Heart left ventricle (tissue), 16 donors: Measurements from ENCODE around the gene KLHL12. TPM values are rescaled to one million over a fixed set of nuclear protein-coding genes. Genes with fewer than 3 reads are reported as not detected.
"Not testable (repeated sequence)": the region's sequence is repeated elsewhere in the genome, so short reads cannot be mapped to it uniquely, and the experiment has no call there.

Experiments used
- ATAC-seq, 4 donors: fragments of 200-7000 bp; cut with Tn5 transposase; one replicate each; pipeline ENCODE4 v1.9.1; 2020 to 2022; ENCODE audit warnings: moderate library complexity in 4 of 4, mild to moderate bottlenecking in 3 of 4, moderate number of reproducible peaks in 1 of 4
- DNase-seq, 5 donors: peaks; one replicate each; pipeline ENCODE4 v3.0.0-alpha.2; 2020
- H3K27ac ChIP-seq, 12 donors: fragments of 200-600 bp; sonication (generic) in 4 of 12; one replicate each; pipeline versions ENCODE4 v1.5.0 to v1.8.0; 2016 to 2022; ENCODE audit warnings: mild to moderate bottlenecking in 2 of 12
- H3K27me3 ChIP-seq, 9 donors: fragments of 200-600 bp; sonication (generic) in 2 of 9; one replicate each; pipeline versions ENCODE4 v1.5.1 to v1.8.0; 2016 to 2022; ENCODE audit warnings: mild to moderate bottlenecking in 3 of 9
- H3K36me3 ChIP-seq, 9 donors: fragments of 200-600 bp; sonication (generic) in 2 of 9; one replicate each; pipeline versions ENCODE4 v1.5.0 to v1.8.0; 2018 to 2022; ENCODE audit warnings: mild to moderate bottlenecking in 2 of 9
- H3K4me1 ChIP-seq, 12 donors: fragments of 200-600 bp; sonication (generic) in 4 of 12; one replicate each; pipeline versions ENCODE4 v1.5.0 to v1.8.0; 2016 to 2022; ENCODE audit warnings: mild to moderate bottlenecking in 3 of 12
- H3K4me3 ChIP-seq, 12 donors: fragments of 200-600 bp; sonication (generic) in 4 of 12; one replicate each; pipeline versions ENCODE4 v1.5.0 to v1.8.0; 2017 to 2022; ENCODE audit warnings: mild to moderate bottlenecking in 9 of 12, moderate library complexity in 4 of 12
- H3K9me3 ChIP-seq, 12 donors: fragments of 200-600 bp; sonication (generic) in 4 of 12; one replicate each; pipeline versions ENCODE4 v1.5.0 to v1.8.0; 2016 to 2022; ENCODE audit warnings: mild to moderate bottlenecking in 1 of 12
- CTCF ChIP-seq, 12 donors: fragments of 200-600 bp; sonication (generic) in 4 of 12; IDR thresholded peaks; one replicate each; pipeline versions ENCODE4 v1.5.0 to v1.8.0; 2018 to 2022; ENCODE audit warnings: antibody characterized with exemption in 12 of 12, mild to moderate bottlenecking in 5 of 12
- POLR2A ChIP-seq, 2 donors: fragments of 450-650 bp; IDR thresholded peaks; one replicate each; pipeline ENCODE4 v1.6.1; 2017; ENCODE audit warnings: antibody characterized with exemption in 2 of 2, mild to moderate bottlenecking in 2 of 2, moderate library complexity in 2 of 2
- whole genome bisulfite sequencing, 4 donors: extraction: QIAGEN DNeasy Blood & Tissue Kit in 2 of 4; methylation state at CpG; one replicate each; pipeline versions ENCODE4 v1.1.5 to v1.1.7; 2013 to 2018; 5-methylcytosine and 5-hydroxymethylcytosine counted together
- intact Hi-C, 10 donors: fragments of 100-400 bp; cut with DNase I; formaldehyde crosslinking; loops; one replicate each; pipeline versions ENCODE4 v1.11.1 to v1.14.2; 2022
- polyA plus RNA-seq, 2 donors: library from polyadenylated mRNA; stranded (reverse); fragments of 200-250 nt; gene quantifications; one replicate each; pipeline ENCODE4 v1.2.3, GENCODE V29; 2013
- total RNA-seq, 9 donors: library from RNA; depleted of rRNA in 2 of 9; stranded (reverse); fragments of >200 nt in 2 of 9; fragmentation: NEBNext Ultra II Directional in 3 of 9; extraction: Animal tissue kit (Norgen Biotek cat#: 25700) in 3 of 9; gene quantifications; one replicate each; pipeline versions ENCODE4 v1.1.0 to v1.2.4, GENCODE V29; 2016 to 2023
- donor health status: ischemic (EF 13 %, LVEDD 7.1; RV severe dilation, severe dysfunction).
- donor health status: healthy with polysubstance abuse.
- donor health status: DM: no; HTN: yes; CAD: no.
- donor health status: DM: no; HTN: no; CAD: no.
- donor health status: ischemic (EF 25% LVEDD 6.9; RV normal size, moderate dysfunction).
- donor health status: ischemic (EF 25% LVEDD 5.7; RV mildly dilated, moderate dysfunction).
- donor health status: healthy.
- donor health status: DM: yes; HTN: yes; CAD: no.
- donor health status: ischemic (EF 35%, LVEDD 5.7; RV mildly dilated, moderate dysfunction).
- donor health status: nonischemic (EF 11% LVEDD 7.7; RV severe dilation, severe dysfunction).
- donor health status: DM: yes; HTN: yes; CAD: no.
- donor health status: PGD.
- donor health status: ischemic (EF 29% LVEDD 5.4; RV normal size, mild dysfunction).
- donor health status: nonischemic (EF 23%, LVEDD 6.1; RV moderate dilation, normal function).

Gene KLHL12
- total and polyA plus RNA-seq, 11 donors = 10.4 to 30.1 (median 18.8) TPM

- Histone ChIP-seq H3K27ac (no peak overlapping the region), H3K9me3 (no peaks in the 10 kb centered on the region), H3K36me3 (peaks cover 0 to 97% (median 92%) of the 10 kb centered on the region in 9 donors), H3K4me1 (no peaks in the 10 kb centered on the region), H3K4me3 (no peak overlapping the region), H3K27me3 (no peaks in the 10 kb centered on the region)
- TF ChIP-seq POLR2A (IDR thresholded peaks at IDR 0.05) (no peak), CTCF (IDR thresholded peaks at IDR 0.05) (no peak)
- WGBS, 4 donors = 94 to 98% (median 97%) methylated on average over 6 of the region's 6 CpGs
- DNase-seq (no peak), ATAC-seq (no peak)
- intact Hi-C loops = no loop called here
These were observed 18.0 kb downstream of the KLHL12 start for GRCh38 chr1:202908998-202909397.

GRCh38 chr1:202905331-202905730, 21.7 kb downstream of the KLHL12 start:
- TF ChIP-seq CTCF (IDR thresholded peaks at IDR 0.05) = no peak
- TF ChIP-seq POLR2A (IDR thresholded peaks at IDR 0.05) = no peak
- no peaks in the 10 kb centered on the region for H3K4me1 ChIP-seq
- DNase-seq (no peak), ATAC-seq (no peak)
- peaks cover 0 to 95% (median 90%) of the 10 kb centered on the region in 9 donors for H3K36me3 ChIP-seq
- 70 to 82% (median 73%) methylated on average over 4 of the region's 4 CpGs for WGBS, 4 donors
- H3K27me3 ChIP-seq = no peaks in the 10 kb centered on the region
- H3K27ac ChIP-seq = no peak overlapping the region
- H3K9me3 ChIP-seq = no peaks in the 10 kb centered on the region
- H3K4me3 ChIP-seq = no peak overlapping the region
- intact Hi-C loops = no loop called here

- H3K4me3 ChIP-seq, H3K9me3 ChIP-seq, intact Hi-C loops, DNase-seq, ATAC-seq, H3K27me3 ChIP-seq, H3K4me1 ChIP-seq, H3K27ac ChIP-seq: not testable (repeated sequence)
- peaks cover 0 to 95% (median 90%) of the 10 kb centered on the region in 9 donors for H3K36me3 ChIP-seq
- 91 to 96% (median 94%) methylated on average over 5 of the region's 5 CpGs for WGBS, 4 donors
These were observed 23.2 kb downstream of the KLHL12 start for GRCh38 chr1:202903808-202904207.

- DNase-seq (no peak), ATAC-seq (no peak)
- H3K27ac ChIP-seq = no peak overlapping the region
- H3K36me3 ChIP-seq = peaks cover 0 to 94% (median 84%) of the 10 kb centered on the region in 9 donors
- H3K4me3 ChIP-seq = no peak overlapping the region
- no peaks in the 10 kb centered on the region for H3K9me3 ChIP-seq
- WGBS, 4 donors = 92 to 97% (median 96%) methylated on average over 4 of the region's 4 CpGs
- H3K4me1 ChIP-seq = no peaks in the 10 kb centered on the region
- TF ChIP-seq POLR2A (IDR thresholded peaks at IDR 0.05) (no peak), CTCF (IDR thresholded peaks at IDR 0.05) (no peak)
- H3K27me3 ChIP-seq = no peaks in the 10 kb centered on the region
- intact Hi-C loops = no loop called here
These were observed 25.5 kb downstream of the KLHL12 start for GRCh38 chr1:202901555-202901954.

GRCh38 chr1:202892501-202892900, 34.5 kb downstream of the KLHL12 start:
- Histone ChIP-seq H3K4me3 (no peak overlapping the region), H3K27ac (no peak overlapping the region), H3K4me1 (peaks cover 0 to 16% (median 8%) of the 10 kb centered on the region in 12 donors), H3K27me3 (no peaks in the 10 kb centered on the region), H3K9me3 (no peaks in the 10 kb centered on the region), H3K36me3 (peaks cover 2 to 77% (median 64%) of the 10 kb centered on the region in 9 donors)
- TF ChIP-seq POLR2A (IDR thresholded peaks at IDR 0.05) = no peak
- TF ChIP-seq CTCF (IDR thresholded peaks at IDR 0.05) = no peak
- 95 to 97% (median 96%) methylated on average over 7 of the region's 7 CpGs for WGBS, 4 donors
- no peak for ATAC-seq
- no peak for DNase-seq
- intact Hi-C loops = loop anchor here in 2 of 10 donors (5.0 to 10.0 kb wide), 2 partner anchors 80 to 138 kb away; partner anchors contain the start of gene PCAT6 (in 1 of the 2)
